MCF 10A (cell line): ENCODE results near the gene RNPEP. TPM values are rescaled to one million over a fixed set of nuclear protein-coding genes. Genes with fewer than 3 reads are reported as not detected.
A peak's percentile ranks its signal among the peaks of the same experiment; 100 is the strongest.

Source experiments
- BruUV-seq: library from RNA; stranded (reverse); fragments of 400-500 nt; replicated peaks from 2 replicates; lab custom pipeline; 2021; lab: Mats Ljungman, UMichigan
- CTCF ChIA-PET: fragments of 300-600 bp; sonication (Branson Sonifier 250); formaldehyde crosslinking; extraction: SDS; loops from one replicate; lab custom pipeline; 2021; ENCODE audit warnings: antibody characterized with exemption, inconsistent platforms; lab: Yijun Ruan, JAX
- POLR2A ChIA-PET: fragments of 300-600, 350-650 bp; sonication (Branson Sonifier 250); formaldehyde crosslinking; extraction: SDS; loops from one replicate; lab custom pipeline; 2020; ENCODE audit warnings: antibody characterized with exemption, inconsistent platforms; lab: Yijun Ruan, JAX
- DNase-seq: peaks from one replicate; pipeline ENCODE4 v3.0.0-alpha.2; 2018; ENCODE audit not compliant: unreplicated experiment
- H3K27ac Mint-ChIP-seq: one replicate; pipeline ENCODE4 v1.8.0; 2022; ENCODE audit warnings: mild to moderate bottlenecking, low read depth, mixed read lengths; ENCODE audit not compliant: unreplicated experiment
- H3K27me3 Mint-ChIP-seq: one replicate; pipeline ENCODE4 v1.8.0; 2022; ENCODE audit warnings: mixed read lengths; ENCODE audit not compliant: insufficient read depth, unreplicated experiment
- H3K36me3 Mint-ChIP-seq: one replicate; pipeline ENCODE4 v1.8.0; 2022; ENCODE audit warnings: mild to moderate bottlenecking, moderate library complexity, mixed read lengths; ENCODE audit not compliant: insufficient read depth, unreplicated experiment
- H3K4me1 Mint-ChIP-seq: one replicate; pipeline ENCODE4 v1.8.0; 2022; ENCODE audit warnings: mixed read lengths; ENCODE audit not compliant: insufficient read depth, unreplicated experiment
- H3K4me3 Mint-ChIP-seq: one replicate; pipeline ENCODE4 v1.8.0; 2022; ENCODE audit warnings: mild to moderate bottlenecking, moderate library complexity, mixed read lengths; ENCODE audit not compliant: unreplicated experiment
- H3K9me3 Mint-ChIP-seq: one replicate; pipeline ENCODE4 v1.8.0; 2022; ENCODE audit warnings: mixed read lengths; ENCODE audit not compliant: unreplicated experiment
- CTCF ChIP-seq: fragments of 200-600 bp; IDR thresholded peaks from one replicate; pipeline ENCODE4 v1.8.0; 2022; ENCODE audit warnings: antibody characterized with exemption, mild to moderate bottlenecking; ENCODE audit not compliant: unreplicated experiment
- intact Hi-C: fragments of 100-400 bp; cut with micrococcal nuclease; formaldehyde crosslinking; loops from 2 replicates; pipeline ENCODE4 v1.14.1; 2022
- total RNA-seq: library from RNA; stranded (reverse); gene quantifications from 2 replicates; pipeline ENCODE4 v1.2.3, GENCODE V29; 2022

RNPEP gene
- total RNA-seq, 1 experiment from 2014 or later, result 155 TPM

DNA sequence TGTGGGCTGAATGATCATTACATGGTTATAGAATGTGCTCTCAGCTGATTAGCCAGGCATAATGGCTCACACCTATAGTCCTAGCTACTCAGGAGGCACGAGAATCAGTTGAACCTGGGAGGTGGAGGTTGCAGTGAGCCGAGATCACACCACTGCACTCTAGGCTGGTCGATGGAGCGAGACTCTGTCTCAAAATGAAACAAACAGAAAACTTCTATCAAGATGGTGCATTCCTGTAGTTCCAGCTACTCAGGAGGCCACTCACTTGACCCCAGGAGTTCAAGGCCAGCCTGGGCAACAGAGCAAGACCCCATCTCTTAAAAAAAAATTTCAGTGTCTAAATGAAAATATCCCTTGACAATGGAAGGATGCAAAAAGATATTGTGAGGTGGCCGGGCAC, 16.3 kb upstream of the RNPEP start:
- ChIA-PET CTCF (interaction anchor here (0.5 to 28.5 kb wide), 6 partner anchors 7 to 152 kb away, joined by 3 to 882 read pairs (median 4); partner anchors contain the start of gene SHISA4), POLR2A (interaction anchor here (1.7 to 8.2 kb wide), 2 partner anchors 10 to 70 kb away, joined by 5 to 87 read pairs; partner anchors contain the start of gene TIMM17A)
- no peak for TF ChIP-seq CTCF
- H3K27ac Mint-ChIP-seq, result no peak overlapping the region
- H3K9me3 Mint-ChIP-seq, result no peaks in the 10 kb centered on the region
- H3K36me3 Mint-ChIP-seq, result peaks cover 98% of the 10 kb centered on the region
- DNase-seq, result no peak
- BruUV-seq, result no TSS peak
- peaks cover 14% of the 10 kb centered on the region for H3K4me1 Mint-ChIP-seq
- intact Hi-C loops, result no loop called here
- H3K4me3 Mint-ChIP-seq, result no peak overlapping the region
- H3K27me3 Mint-ChIP-seq, result no peaks in the 10 kb centered on the region

- Mint-ChIP-seq H3K4me1 (peaks cover 19% of the 10 kb centered on the region), H3K36me3 (peaks cover 92% of the 10 kb centered on the region), H3K9me3 (no peaks in the 10 kb centered on the region), H3K27me3 (no peaks in the 10 kb centered on the region), H3K27ac (peak overlapping the region; percentile 58), H3K4me3 (no peak overlapping the region)
- no peak for TF ChIP-seq CTCF
- ChIA-PET CTCF (interaction anchor here (0.6 to 28.5 kb wide), 11 partner anchors 10 to 138 kb away, joined by 3 to 882 read pairs (median 5); partner anchors contain the start of genes RNPEP and SHISA4), POLR2A (interaction anchor here (0.6 to 8.2 kb wide), 7 partner anchors 8 to 506 kb away, joined by 3 to 87 read pairs (median 3); partner anchors contain the start of gene TIMM17A)
- no peak for DNase-seq
- no TSS peak for BruUV-seq
- intact Hi-C loops, result no loop called here
Observed at GRCh38 chr1:201968202-201968925, 14.1 kb upstream of the RNPEP start.

DNA sequence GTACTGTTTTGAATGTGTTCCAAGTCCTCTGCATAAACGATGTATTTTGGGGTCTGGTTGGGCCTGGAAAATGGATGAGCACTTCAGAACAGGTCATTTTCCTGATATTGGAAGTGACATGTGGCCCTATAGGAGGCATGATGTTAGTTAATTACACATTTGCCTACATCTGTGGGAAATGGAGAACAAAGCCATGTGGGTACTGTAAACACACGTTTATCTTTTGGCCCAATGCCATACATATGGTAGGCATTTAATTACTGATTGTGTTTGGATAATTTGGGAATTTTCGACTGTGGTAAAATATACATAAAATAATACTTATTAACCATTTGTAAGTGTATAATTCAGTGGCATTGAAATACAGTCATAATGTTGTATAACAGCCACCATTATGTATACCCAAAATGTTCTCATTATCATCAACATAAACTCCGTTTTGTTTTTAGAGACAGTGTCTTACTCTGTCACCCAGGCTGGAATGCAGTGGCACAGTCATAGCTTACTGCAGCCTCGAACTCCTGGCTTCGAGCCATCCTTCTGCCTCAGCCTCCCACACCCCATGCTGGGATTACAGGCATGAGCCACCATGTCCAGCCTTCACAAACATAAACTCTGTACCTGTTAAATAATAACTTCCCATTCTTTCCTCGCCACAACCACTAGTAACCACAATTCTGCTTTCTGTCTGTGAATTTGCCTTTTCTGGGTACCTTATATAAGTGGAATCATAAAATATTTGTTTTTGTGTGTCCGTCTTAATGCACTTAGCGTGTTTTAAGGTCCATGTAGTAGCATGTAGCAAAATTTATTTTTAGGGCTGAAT, 11.9 kb upstream of the RNPEP start:
- Mint-ChIP-seq H3K36me3 (peaks cover 70% of the 10 kb centered on the region), H3K4me3 (no peak overlapping the region), H3K9me3 (no peaks in the 10 kb centered on the region), H3K4me1 (peaks cover 15% of the 10 kb centered on the region), H3K27ac (no peak overlapping the region), H3K27me3 (peaks cover 8% of the 10 kb centered on the region)
- no peak for TF ChIP-seq CTCF
- ChIA-PET CTCF (interaction anchor here (0.6 to 28.5 kb wide), 10 partner anchors 11 to 762 kb away, joined by 3 to 882 read pairs (median 21); partner anchors contain the start of genes RNPEP and SHISA4), POLR2A (interaction anchor here (0.5 to 6.7 kb wide), 8 partner anchors 15 to 92 kb away, joined by 3 to 77 read pairs (median 10); partner anchors contain the start of genes SHISA4 and TIMM17A)
- DNase-seq, result no peak
- BruUV-seq, result no TSS peak
- intact Hi-C loops, result no loop called here
